ENCODE measurements around the gene CLRN2. TPM values are rescaled to one million over a fixed set of nuclear protein-coding genes. Genes with fewer than 3 reads are reported as not detected.

Gene CLRN2
- total and polyA plus RNA-seq, 2 donors (not counting 3 experiments of a cell fraction or from before 2014, with no cell fraction given): not detected

GRCh38 chr4:17560065-17560673 lies 45.2 kb downstream of the CLRN2 start:
- Histone ChIP-seq H3K4me2 (ENCODE audit: insufficient read depth, low read length) (no peak overlapping the region), H4K20me1 (replicated peaks; ENCODE audit: control insufficient read depth, extremely low read depth, insufficient read depth, low read length) (no peaks in the 10 kb centered on the region), H3K4me3 (replicated peaks in 1 of 3; ENCODE audit: insufficient read depth in 1 of 3, low read depth in 1 of 3, low read length in 3 of 3) (no peak overlapping the region), H3K9me3 (replicated peaks; ENCODE audit: control insufficient read depth, insufficient read depth, low read length) (no peaks in the 10 kb centered on the region), H3K9ac (replicated peaks; ENCODE audit: extremely low read depth, insufficient read depth, low read length) (no peak overlapping the region), H3K27me3 (ENCODE audit: control insufficient read depth in 2 of 2, insufficient read depth in 2 of 2, low read length in 2 of 2) (peaks cover 2 to 5% of the 10 kb centered on the region in 2 experiments), H3K27ac (ENCODE audit: insufficient read depth, low read depth, low read length) (no peak overlapping the region), H3K36me3 (ENCODE audit: control insufficient read depth in 2 of 2, extremely low read depth in 1 of 2, insufficient read depth in 2 of 2, low read length in 2 of 2) (no peaks in the 10 kb centered on the region), H3K4me1 (ENCODE audit: control insufficient read depth, extremely low read depth, insufficient read depth, low read length) (no peaks in the 10 kb centered on the region), H3K79me2 (ENCODE audit: control insufficient read depth, insufficient read depth, low read length) (no peaks in the 10 kb centered on the region), H2AFZ (ENCODE audit: low read depth, low read length) (no peak overlapping the region), H3K9me1 (replicated peaks; ENCODE audit: control insufficient read depth, extremely low read depth, insufficient read depth, low read length) (no peaks in the 10 kb centered on the region)
- intact Hi-C loops (cut with micrococcal nuclease) (no loop called here), dilution Hi-C loops (cut with MboI; ENCODE audit: extremely low pct_ligation_motif_present, low sequenced_read_pairs) (no loop called here)
- DNase-seq (ENCODE audit: low read depth, low spot score) (no peak), FAIRE-seq (no peak)
- CTCF ChIA-PET: interaction anchor here (2.4 kb wide), 1 partner anchor 11 kb away, joined by 7 read pairs; no protein-coding TSS in a partner anchor
- POLR2A ChIA-PET: no interaction called here
- TF ChIP-seq POLR2AphosphoS5 (IDR thresholded peaks at IDR 0.05; ENCODE audit: insufficient read depth, low read depth, low read length) (no peak), POLR2A (IDR thresholded peaks at IDR 0.05; ENCODE audit: low read depth, low read length) (no peak), EZH2 (IDR thresholded peaks at IDR 0.05; ENCODE audit: borderline replicate concordance, low read depth, low read length, severe bottlenecking) (no peak), JUN (IDR thresholded peaks at IDR 0.05; ENCODE audit: borderline replicate concordance, insufficient read depth, insufficient read length, low read depth) (no peak)
- no TSS peak for BruUV-seq (replicated peaks)

- TF ChIP-seq CTCF (IDR thresholded peaks at IDR 0.05; ENCODE audit: extremely low read depth in 1 of 2, insufficient read depth in 1 of 2, low read depth in 1 of 2, low read length in 2 of 2) (no peak), POLR2AphosphoS5 (IDR thresholded peaks at IDR 0.05; ENCODE audit: insufficient read depth, low read depth, low read length) (no peak), GATA2 (IDR thresholded peaks at IDR 0.05; ENCODE audit: insufficient read depth, insufficient read length, low read depth, low read length) (no peak), FOS (IDR thresholded peaks at IDR 0.05; ENCODE audit: borderline replicate concordance, insufficient read depth, low read length) (no peak), EZH2 (IDR thresholded peaks at IDR 0.05; ENCODE audit: borderline replicate concordance, low read depth, low read length, severe bottlenecking) (no peak), JUN (IDR thresholded peaks at IDR 0.05; ENCODE audit: borderline replicate concordance, insufficient read depth, insufficient read length, low read depth) (no peak), MAX (IDR thresholded peaks at IDR 0.05; ENCODE audit: insufficient read depth, insufficient read length) (no peak)
- no peaks in the 10 kb centered on the region for H3K36me3 ChIP-seq (ENCODE audit: control insufficient read depth in 2 of 2, extremely low read depth in 1 of 2, insufficient read depth in 2 of 2, low read length in 2 of 2)
- no peak overlapping the region for H3K27ac ChIP-seq (ENCODE audit: insufficient read depth, low read depth, low read length)
- CTCF ChIA-PET: no interaction called here
- H3K27me3 ChIP-seq (ENCODE audit: control insufficient read depth in 2 of 2, insufficient read depth in 2 of 2, low read length in 2 of 2): no peaks in the 10 kb centered on the region
- POLR2A ChIA-PET: no interaction called here
- H3K9me3 ChIP-seq (replicated peaks; ENCODE audit: control insufficient read depth, insufficient read depth, low read length): no peaks in the 10 kb centered on the region
- no peak overlapping the region for H3K4me2 ChIP-seq (ENCODE audit: insufficient read depth, low read length)
- H3K9ac ChIP-seq (replicated peaks; ENCODE audit: extremely low read depth, insufficient read depth, low read length): no peak overlapping the region
- no peak overlapping the region for H2AFZ ChIP-seq (ENCODE audit: low read depth, low read length)
- H3K9me1 ChIP-seq (replicated peaks; ENCODE audit: control insufficient read depth, extremely low read depth, insufficient read depth, low read length): no peaks in the 10 kb centered on the region
- FAIRE-seq (no peak), DNase-seq (ENCODE audit: low read depth, low spot score) (no peak)
- BruUV-seq (replicated peaks): no TSS peak
- dilution Hi-C loops (cut with MboI; ENCODE audit: extremely low pct_ligation_motif_present, low sequenced_read_pairs) (no loop called here), intact Hi-C loops (cut with micrococcal nuclease) (no loop called here)
- no peaks in the 10 kb centered on the region for H3K79me2 ChIP-seq (ENCODE audit: control insufficient read depth, insufficient read depth, low read length)
- no peaks in the 10 kb centered on the region for H4K20me1 ChIP-seq (replicated peaks; ENCODE audit: control insufficient read depth, extremely low read depth, insufficient read depth, low read length)
- H3K4me3 ChIP-seq (replicated peaks in 1 of 3; ENCODE audit: insufficient read depth in 1 of 3, low read depth in 1 of 3, low read length in 3 of 3): no peak overlapping the region
- H3K4me1 ChIP-seq (ENCODE audit: control insufficient read depth, extremely low read depth, insufficient read depth, low read length): no peaks in the 10 kb centered on the region
Measured at GRCh38 chr4:17561195-17561909, 46.4 kb downstream of the CLRN2 start.
